DND-41 (cell line): Measurements from ENCODE around the gene UBC.
A peak's percentile ranks its signal among the peaks of the same experiment; 100 is the strongest.

ENCODE experiments used
- ATAC-seq: fragments of 200-7000 bp; cut with Tn5 transposase; 3 replicates; pipeline ENCODE4 v1.9.1; 2021; ENCODE audit warnings: low read depth; ENCODE audit not compliant: insufficient read depth
- DNase-seq: peaks from one replicate; pipeline ENCODE4 v3.0.0-alpha.2; 2020
- H2AFZ ChIP-seq: 2 replicates; pipeline ENCODE4 v1.6.0; 2012; ENCODE audit warnings: low read depth, low read length
- H3K27ac ChIP-seq: 2 replicates; pipeline ENCODE4 v1.5.1; 2012; ENCODE audit warnings: low read length, inconsistent platforms
- H3K27me3 ChIP-seq: fragments of 200-600 bp; sonication (generic); 2 replicates; pipeline ENCODE4 v1.6.0; 2012; ENCODE audit warnings: low read length, mild to moderate bottlenecking, inconsistent platforms; ENCODE audit not compliant: insufficient read depth, poor library complexity
- H3K36me3 ChIP-seq: 2 replicates; pipeline ENCODE4 v1.5.1; 2012; ENCODE audit warnings: low read length, inconsistent platforms; ENCODE audit not compliant: insufficient read depth
- H3K4me1 ChIP-seq: 2 replicates; pipeline ENCODE4 v1.5.1; 2012; ENCODE audit warnings: mild to moderate bottlenecking, low read length; ENCODE audit not compliant: insufficient read depth
- H3K4me2 ChIP-seq: 2 replicates; pipeline ENCODE4 v1.6.0; 2012; ENCODE audit warnings: mild to moderate bottlenecking, moderate library complexity, low read length, inconsistent platforms; ENCODE audit not compliant: insufficient read depth
- H3K4me3 ChIP-seq, 2 experiments: fragments of 200-600 bp in 1 of 2; shearing (Covaris generic) in 1 of 2; 2 replicates each; pipeline ENCODE4 v1.5.1; 2012 to 2016; ENCODE audit warnings: inconsistent platforms in 2 of 2, low read length in 2 of 2, mild to moderate bottlenecking in 2 of 2, low read depth in 1 of 2, moderate library complexity in 1 of 2
- H3K79me2 ChIP-seq: 2 replicates; pipeline ENCODE4 v1.6.0; 2012; ENCODE audit warnings: low read length, inconsistent platforms; ENCODE audit not compliant: insufficient read depth
- H3K9ac ChIP-seq: 2 replicates; pipeline ENCODE4 v1.6.0; 2012; ENCODE audit warnings: low read depth, mild to moderate bottlenecking, inconsistent platforms, low read length, moderate library complexity
- H3K9me3 ChIP-seq: 2 replicates; pipeline ENCODE4 v1.5.1; 2012; ENCODE audit warnings: low read length, moderate library complexity, mild to moderate bottlenecking, inconsistent platforms; ENCODE audit not compliant: insufficient read depth, severe bottlenecking
- H4K20me1 ChIP-seq: 2 replicates; pipeline ENCODE4 v1.6.0; 2012; ENCODE audit warnings: low read length; ENCODE audit not compliant: insufficient read depth
- EZH2 ChIP-seq: IDR thresholded peaks from 3 replicates; pipeline ENCODE4 v1.6.1; 2012; ENCODE audit warnings: borderline replicate concordance, low read depth, mild to moderate bottlenecking, moderate library complexity, low read length, inconsistent platforms; ENCODE audit not compliant: severe bottlenecking
- TF ChIP-seq, protein P1 (sequence below): IDR thresholded peaks from 2 replicates; pipeline ENCODE4 v1.5.1; 2012; ENCODE audit warnings: borderline replicate concordance, low read length, moderate library complexity, mild to moderate bottlenecking; ENCODE audit not compliant: poor library complexity, severe bottlenecking; ENCODE audit errors: extremely low read depth

The UBC gene

DNA sequence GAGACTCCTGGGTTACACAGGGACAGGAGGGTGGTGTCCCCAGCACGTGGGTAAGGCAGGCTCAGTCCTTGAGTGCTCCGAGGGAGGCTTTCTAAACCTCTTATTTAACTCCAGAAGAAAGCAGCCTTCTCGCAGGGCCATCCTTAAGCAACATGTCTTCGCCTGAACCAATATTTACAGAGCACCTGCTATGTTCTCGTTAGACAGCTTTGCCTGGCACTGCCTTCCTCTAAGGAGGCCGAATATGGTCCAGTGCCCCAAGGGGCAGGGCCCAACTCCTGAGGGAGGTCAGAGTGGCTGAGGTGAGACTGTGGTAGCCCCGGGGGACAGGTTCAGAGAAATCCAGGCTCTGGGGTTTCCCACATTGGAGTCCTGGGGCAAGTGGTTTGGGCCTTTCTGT, 48.7 kb downstream of the UBC start:
- Histone ChIP-seq H3K4me2 (no peak overlapping the region), H3K9me3 (no peaks in the 10 kb centered on the region), H3K9ac (no peak overlapping the region), H3K27ac (no peak overlapping the region), H3K79me2 (peaks cover 18% of the 10 kb centered on the region), H3K27me3 (no peaks in the 10 kb centered on the region), H4K20me1 (peaks cover 6% of the 10 kb centered on the region; the same call in 1 of the 2 replicates), H3K36me3 (0 out of 2 replicates have a peak, but pooled peaks cover 3% of the 10 kb centered on the region), H2AFZ (no peak overlapping the region), H3K4me3 (no peak overlapping the region), H3K4me1 (peaks cover 32% of the 10 kb centered on the region)
- DNase-seq (no peak), ATAC-seq (no peak)
- TF ChIP-seq, protein P1, sequence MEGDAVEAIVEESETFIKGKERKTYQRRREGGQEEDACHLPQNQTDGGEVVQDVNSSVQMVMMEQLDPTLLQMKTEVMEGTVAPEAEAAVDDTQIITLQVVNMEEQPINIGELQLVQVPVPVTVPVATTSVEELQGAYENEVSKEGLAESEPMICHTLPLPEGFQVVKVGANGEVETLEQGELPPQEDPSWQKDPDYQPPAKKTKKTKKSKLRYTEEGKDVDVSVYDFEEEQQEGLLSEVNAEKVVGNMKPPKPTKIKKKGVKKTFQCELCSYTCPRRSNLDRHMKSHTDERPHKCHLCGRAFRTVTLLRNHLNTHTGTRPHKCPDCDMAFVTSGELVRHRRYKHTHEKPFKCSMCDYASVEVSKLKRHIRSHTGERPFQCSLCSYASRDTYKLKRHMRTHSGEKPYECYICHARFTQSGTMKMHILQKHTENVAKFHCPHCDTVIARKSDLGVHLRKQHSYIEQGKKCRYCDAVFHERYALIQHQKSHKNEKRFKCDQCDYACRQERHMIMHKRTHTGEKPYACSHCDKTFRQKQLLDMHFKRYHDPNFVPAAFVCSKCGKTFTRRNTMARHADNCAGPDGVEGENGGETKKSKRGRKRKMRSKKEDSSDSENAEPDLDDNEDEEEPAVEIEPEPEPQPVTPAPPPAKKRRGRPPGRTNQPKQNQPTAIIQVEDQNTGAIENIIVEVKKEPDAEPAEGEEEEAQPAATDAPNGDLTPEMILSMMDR, result no peak
- TF ChIP-seq EZH2, result no peak

DNA sequence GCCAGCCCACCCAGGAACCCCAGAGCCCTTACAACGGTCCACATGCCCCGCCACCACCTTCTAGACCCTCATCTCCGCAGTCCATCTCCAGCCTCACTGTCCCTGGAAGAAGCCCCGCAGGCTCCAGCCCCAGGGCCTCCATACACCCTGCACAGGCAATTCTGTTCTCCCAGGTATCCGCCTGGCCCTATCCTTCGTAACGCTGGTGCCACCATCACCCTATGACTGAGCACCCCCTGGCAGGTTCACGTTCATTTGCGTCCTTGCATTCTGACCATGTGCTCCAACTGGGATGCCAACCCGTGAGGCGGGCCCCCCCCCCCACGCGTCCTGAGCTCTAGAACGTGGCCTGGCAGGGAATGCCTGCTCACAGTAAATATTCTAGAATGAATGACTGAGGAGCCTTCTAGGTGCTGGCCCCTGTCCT, 50.1 kb downstream of the UBC start:
- Histone ChIP-seq H2AFZ (peak overlapping the region; percentile 95), H3K9ac (peak overlapping the region; percentile 78), H3K27me3 (no peaks in the 10 kb centered on the region), H4K20me1 (peaks cover 10% of the 10 kb centered on the region; the same call in 1 of the 2 replicates), H3K4me1 (peaks cover 32% of the 10 kb centered on the region), H3K4me3 (peak overlapping the region in 1 of 2 experiments; percentile 88; a peak in 2 of 4 replicates), H3K79me2 (peaks cover 18% of the 10 kb centered on the region), H3K27ac (peak overlapping the region; percentile 87), H3K4me2 (peak overlapping the region; percentile 91), H3K9me3 (no peaks in the 10 kb centered on the region), H3K36me3 (peaks cover 10% of the 10 kb centered on the region)
- no peak for DNase-seq
- TF ChIP-seq, protein P1, result no peak
- TF ChIP-seq EZH2, result no peak
- ATAC-seq, result peak; percentile 4; the same call in 2 of the 3 replicates

DNA sequence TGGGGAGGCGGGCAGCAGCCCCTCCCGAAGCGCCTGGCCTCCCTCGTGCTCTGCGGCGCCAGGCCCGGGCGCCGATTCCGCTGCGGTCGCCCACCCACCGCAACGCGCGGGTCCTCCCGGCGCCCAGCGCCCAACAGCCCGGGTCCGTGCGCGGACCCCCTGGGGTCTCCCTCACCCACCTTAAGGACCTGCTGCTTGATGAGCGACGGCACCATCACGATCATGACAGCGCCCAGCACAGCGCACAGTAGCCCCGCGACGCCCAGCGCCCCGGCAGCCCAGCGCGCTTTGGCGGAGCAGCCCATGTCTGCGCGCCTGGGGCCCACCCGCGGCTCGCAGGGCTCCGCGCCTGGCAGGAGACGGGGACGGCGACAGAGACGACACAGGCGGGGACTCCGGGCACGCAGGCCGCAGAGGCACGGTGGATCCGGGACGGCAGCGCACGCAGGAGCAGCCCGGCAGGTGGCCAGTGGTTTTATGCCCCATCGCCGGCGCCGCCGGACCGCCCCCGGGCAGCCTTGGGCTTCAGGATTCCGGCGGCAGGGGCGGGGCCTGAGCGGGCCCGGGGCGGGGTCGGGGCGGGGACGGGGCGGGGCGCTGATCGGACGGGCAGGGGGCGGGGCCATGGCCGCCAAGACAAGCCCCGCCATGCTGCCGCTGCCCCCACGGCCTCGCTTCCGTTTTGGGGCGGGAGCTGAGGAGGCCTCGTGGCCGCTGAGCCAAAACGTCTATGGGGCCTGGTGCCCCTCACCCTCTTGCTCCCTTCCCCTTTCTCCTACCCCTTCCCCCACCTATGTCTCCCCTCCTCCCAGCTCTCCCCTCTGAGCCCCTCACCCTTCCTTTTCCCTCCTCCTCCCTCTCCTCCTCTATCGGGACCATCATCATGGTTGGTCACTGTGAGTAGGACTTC, 50.8 kb downstream of the UBC start, which contains the start of gene SCARB1:
TSS of gene SCARB1 (minus strand) at position 449 of the 910 bp plus-strand sequence. CDS start at position 305, 144 bp downstream.
- peak within 1 kb of the TSS; percentile 95 for H2AFZ ChIP-seq
- H3K9ac ChIP-seq, result peak within 1 kb of the TSS; percentile 78
- ATAC-seq, result peak; percentile 85
- peaks cover 10% of the 10 kb centered on the region; the same call in 1 of the 2 replicates for H4K20me1 ChIP-seq
- TF ChIP-seq, protein P1, result no peak
- no peak for TF ChIP-seq EZH2
- H3K27me3 ChIP-seq, result no peaks in the 10 kb centered on the region
- peak within 1 kb of the TSS; percentile 91 for H3K4me2 ChIP-seq
- no peaks in the 10 kb centered on the region for H3K9me3 ChIP-seq
- H3K27ac ChIP-seq, result peak within 1 kb of the TSS; percentile 87
- H3K4me3 ChIP-seq, result peak within 1 kb of the TSS; percentile 63 to 88
- H3K4me1 ChIP-seq, result peaks cover 32% of the 10 kb centered on the region
- H3K36me3 ChIP-seq, result peaks cover 10% of the 10 kb centered on the region
- peaks cover 18% of the 10 kb centered on the region for H3K79me2 ChIP-seq
- peak; percentile 87 for DNase-seq
